ENCODE data around the gene TMEM240. TPM values are rescaled to one million over a fixed set of nuclear protein-coding genes. Genes with fewer than 3 reads are reported as not detected.
A peak's percentile ranks its signal among the peaks of the same experiment; 100 is the strongest.

TMEM240 gene
- total and polyA plus RNA-seq, 9 of the 15 experiments (the other 6 are each of a cell fraction or from before 2014, with no cell fraction given) = 0.24 to 2.0 (median 0.69) TPM; not detected in 5

- TF ChIP-seq, protein P1, sequence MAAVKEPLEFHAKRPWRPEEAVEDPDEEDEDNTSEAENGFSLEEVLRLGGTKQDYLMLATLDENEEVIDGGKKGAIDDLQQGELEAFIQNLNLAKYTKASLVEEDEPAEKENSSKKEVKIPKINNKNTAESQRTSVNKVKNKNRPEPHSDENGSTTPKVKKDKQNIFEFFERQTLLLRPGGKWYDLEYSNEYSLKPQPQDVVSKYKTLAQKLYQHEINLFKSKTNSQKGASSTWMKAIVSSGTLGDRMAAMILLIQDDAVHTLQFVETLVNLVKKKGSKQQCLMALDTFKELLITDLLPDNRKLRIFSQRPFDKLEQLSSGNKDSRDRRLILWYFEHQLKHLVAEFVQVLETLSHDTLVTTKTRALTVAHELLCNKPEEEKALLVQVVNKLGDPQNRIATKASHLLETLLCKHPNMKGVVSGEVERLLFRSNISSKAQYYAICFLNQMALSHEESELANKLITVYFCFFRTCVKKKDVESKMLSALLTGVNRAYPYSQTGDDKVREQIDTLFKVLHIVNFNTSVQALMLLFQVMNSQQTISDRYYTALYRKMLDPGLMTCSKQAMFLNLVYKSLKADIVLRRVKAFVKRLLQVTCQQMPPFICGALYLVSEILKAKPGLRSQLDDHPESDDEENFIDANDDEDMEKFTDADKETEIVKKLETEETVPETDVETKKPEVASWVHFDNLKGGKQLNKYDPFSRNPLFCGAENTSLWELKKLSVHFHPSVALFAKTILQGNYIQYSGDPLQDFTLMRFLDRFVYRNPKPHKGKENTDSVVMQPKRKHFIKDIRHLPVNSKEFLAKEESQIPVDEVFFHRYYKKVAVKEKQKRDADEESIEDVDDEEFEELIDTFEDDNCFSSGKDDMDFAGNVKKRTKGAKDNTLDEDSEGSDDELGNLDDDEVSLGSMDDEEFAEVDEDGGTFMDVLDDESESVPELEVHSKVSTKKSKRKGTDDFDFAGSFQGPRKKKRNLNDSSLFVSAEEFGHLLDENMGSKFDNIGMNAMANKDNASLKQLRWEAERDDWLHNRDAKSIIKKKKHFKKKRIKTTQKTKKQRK (IDR thresholded peaks at IDR 0.05; ENCODE audit: borderline replicate concordance, low read depth, low read length) = no peak
- TF ChIP-seq ETS1 (conservative IDR thresholded peaks at IDR 0.05; ENCODE audit: control insufficient read depth, low read depth, low read length) = peak; percentile 89; the same call in 1 of the 2 replicates
- TF ChIP-seq STAT5A (IDR thresholded peaks at IDR 0.05; ENCODE audit: borderline replicate concordance, low read length) = no peak; the same call in 1 of the 2 replicates
- TF ChIP-seq DEAF1 (CRISPR knock-in tag; IDR thresholded peaks at IDR 0.05) = no peak
- TF ChIP-seq FOXJ2 (tag; IDR thresholded peaks at IDR 0.05) = no peak
- no peak for TF ChIP-seq DNMT1 (IDR thresholded peaks at IDR 0.05)
- TF ChIP-seq BHLHE40 (IDR thresholded peaks at IDR 0.05; ENCODE audit: low read length) = no peak; the same call in 1 of the 2 replicates
- TF ChIP-seq, protein P2, sequence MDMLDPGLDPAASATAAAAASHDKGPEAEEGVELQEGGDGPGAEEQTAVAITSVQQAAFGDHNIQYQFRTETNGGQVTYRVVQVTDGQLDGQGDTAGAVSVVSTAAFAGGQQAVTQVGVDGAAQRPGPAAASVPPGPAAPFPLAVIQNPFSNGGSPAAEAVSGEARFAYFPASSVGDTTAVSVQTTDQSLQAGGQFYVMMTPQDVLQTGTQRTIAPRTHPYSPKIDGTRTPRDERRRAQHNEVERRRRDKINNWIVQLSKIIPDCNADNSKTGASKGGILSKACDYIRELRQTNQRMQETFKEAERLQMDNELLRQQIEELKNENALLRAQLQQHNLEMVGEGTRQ (CRISPR knock-in tag; IDR thresholded peaks at IDR 0.05) = no peak; the same call in 1 of the 2 replicates
- TF ChIP-seq ZC3H11A (IDR thresholded peaks at IDR 0.05; ENCODE audit: low read depth, low read length) = no peak
- TF ChIP-seq, protein P3, sequence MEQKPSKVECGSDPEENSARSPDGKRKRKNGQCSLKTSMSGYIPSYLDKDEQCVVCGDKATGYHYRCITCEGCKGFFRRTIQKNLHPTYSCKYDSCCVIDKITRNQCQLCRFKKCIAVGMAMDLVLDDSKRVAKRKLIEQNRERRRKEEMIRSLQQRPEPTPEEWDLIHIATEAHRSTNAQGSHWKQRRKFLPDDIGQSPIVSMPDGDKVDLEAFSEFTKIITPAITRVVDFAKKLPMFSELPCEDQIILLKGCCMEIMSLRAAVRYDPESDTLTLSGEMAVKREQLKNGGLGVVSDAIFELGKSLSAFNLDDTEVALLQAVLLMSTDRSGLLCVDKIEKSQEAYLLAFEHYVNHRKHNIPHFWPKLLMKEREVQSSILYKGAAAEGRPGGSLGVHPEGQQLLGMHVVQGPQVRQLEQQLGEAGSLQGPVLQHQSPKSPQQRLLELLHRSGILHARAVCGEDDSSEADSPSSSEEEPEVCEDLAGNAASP (IDR thresholded peaks at IDR 0.05) = no peak
- no peak for TF ChIP-seq HDAC6 (IDR thresholded peaks at IDR 0.05; ENCODE audit: low read depth, low read length)
- no peak for TF ChIP-seq NFE2 (IDR thresholded peaks at IDR 0.05; ENCODE audit: low read depth)
- no peak for TF ChIP-seq ZKSCAN1 (IDR thresholded peaks at IDR 0.05; ENCODE audit: low read depth, low read length)
- TF ChIP-seq ZNF586 (CRISPR knock-in tag; conservative IDR thresholded peaks at IDR 0.05) = no peak
- peak; percentile 99 for TF ChIP-seq CHD1 (IDR thresholded peaks at IDR 0.05; ENCODE audit: low read length)
- no peak for TF ChIP-seq ZC3H4 (CRISPR knock-in tag; IDR thresholded peaks at IDR 0.05; ENCODE audit: borderline replicate concordance)
These were observed 33.7 kb upstream of the TMEM240 start (continued) for GRCh38 chr1:1573843-1574720.
